GM08714 (cell line): ENCODE data around the gene SLC36A1.

Source experiments
- H3K4me3 ChIP-seq: fragments of 200-500 bp; sonication (Bioruptor generic); 2 replicates; pipeline ENCODE4 v1.5.1; 2014; ENCODE audit warnings: mild to moderate bottlenecking, low read length, inconsistent platforms
- ZNF274 ChIP-seq: IDR thresholded peaks from 2 replicates; pipeline ENCODE4 v1.6.1; 2012; ENCODE audit warnings: mild to moderate bottlenecking, low read depth, low read length

SLC36A1 gene

DNA sequence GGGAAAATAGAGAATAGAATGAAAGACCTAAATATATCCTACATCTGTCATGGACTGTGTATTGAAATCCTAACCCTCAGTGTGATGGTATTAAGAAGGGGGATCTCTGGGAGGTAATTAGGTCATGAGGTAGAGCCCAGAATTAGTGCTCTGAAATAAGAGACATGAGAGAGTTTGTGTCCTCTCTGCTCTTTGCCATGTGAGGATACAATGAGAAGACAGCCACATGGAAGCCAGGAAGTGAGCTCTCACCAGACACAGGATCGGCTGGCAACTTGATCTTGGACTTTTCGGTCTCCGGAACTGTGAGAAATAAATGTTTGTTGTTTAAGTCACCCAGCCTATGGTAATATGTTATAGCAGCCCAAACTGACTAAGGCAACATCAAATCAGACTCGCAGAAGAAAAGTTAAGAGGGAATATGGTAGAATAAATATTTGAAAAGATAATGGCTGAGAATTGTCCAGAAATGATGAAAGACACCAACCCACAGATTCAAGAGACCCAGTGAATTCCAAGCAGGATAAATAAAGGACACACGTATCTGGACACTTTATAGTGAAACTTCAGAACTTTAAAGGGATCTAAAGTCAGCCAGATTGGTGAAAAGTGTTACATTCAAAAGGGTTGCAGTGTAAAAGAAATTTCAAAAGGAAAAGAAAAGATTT, 12.7 kb upstream of the SLC36A1 start:
- TF ChIP-seq ZNF274: no peak
- no peak overlapping the region for H3K4me3 ChIP-seq

DNA sequence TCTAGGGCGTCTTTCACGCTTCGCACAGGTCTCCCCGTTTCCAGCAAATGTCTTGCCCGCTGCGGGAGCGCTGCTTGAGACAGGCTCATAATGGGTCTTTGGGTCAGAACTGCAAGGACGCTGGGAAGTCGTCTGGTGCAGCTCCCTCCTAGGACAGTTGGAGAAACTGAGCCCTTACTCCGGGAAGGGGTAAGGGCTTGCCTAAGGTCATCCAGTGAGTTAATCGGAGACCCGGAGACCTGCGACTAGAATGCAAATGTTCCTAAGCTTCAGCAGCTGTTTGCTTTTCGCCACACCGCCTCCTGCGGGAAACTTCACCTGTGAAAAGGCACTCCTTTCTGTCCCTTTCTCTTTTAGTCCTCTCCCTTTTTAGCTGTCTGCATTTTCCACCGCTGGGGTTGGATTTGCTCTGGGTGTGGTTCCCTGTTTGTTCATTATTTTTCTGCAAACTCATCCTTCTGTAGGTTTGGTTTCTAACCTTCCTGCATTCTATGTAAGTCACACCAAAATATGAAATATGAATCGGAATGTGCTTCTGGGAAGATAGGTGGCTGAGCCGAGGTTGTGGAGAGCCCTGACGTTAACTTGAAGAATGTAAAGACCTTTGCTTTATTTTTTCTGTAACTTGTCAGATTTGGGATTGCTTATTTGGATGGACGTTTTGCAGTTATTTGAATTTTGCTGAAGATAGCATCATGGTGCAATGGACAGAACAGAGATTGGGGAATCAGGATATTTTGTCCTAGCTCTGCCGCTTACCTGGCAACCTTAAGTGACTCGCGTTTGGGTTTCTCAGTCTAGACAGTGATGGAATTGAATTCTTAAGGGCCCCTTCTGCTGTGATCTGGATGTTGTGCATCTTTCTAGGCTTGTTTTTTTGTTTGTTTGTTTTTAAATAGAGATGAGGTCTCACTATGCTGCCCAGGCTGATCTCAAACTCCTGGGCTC, 909 bp downstream of the SLC36A1 start:
- TF ChIP-seq ZNF274: no peak
- peak overlapping the region; percentile 83 for H3K4me3 ChIP-seq

DNA sequence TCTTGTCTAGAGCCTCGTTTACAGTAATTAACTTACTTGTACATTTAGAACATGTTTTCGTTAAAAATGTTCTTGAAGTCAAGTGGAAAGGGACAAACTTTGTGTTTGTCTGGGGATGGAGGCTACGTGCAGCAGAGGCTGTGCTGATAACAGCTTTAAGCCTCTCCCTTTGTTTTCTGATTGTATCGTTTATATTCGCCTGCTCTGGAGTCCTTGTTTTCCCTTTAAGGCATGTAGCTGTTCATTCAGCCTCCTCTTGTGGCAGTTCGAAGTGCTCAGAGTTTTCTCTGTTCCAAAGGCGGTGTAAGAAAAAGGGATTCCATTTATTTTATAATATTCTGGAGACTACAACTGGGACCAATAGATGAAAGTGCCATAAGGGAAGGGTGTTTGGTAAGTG, 1.9 kb downstream of the SLC36A1 start:
- no peak overlapping the region for H3K4me3 ChIP-seq
- no peak for TF ChIP-seq ZNF274

DNA sequence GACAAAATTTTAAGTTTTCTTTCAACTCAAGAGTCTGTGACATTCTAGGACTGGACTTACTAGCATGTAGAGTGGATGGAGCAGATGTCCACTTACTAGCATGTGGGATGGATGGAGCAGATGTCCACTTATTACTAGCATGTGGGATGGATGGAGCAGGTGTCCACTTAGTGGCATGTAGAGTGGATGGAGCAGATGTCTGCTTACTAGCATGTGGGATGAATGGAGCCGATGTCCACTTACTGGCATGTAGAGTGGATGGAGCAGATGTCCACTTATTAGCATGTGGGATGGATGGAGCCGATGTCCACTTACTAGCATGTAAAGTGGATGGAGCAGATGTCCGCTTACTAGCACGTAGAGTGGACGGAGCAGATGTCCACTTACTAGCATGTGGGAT, 2.4 kb downstream of the SLC36A1 start:
- no peak for TF ChIP-seq ZNF274
- H3K4me3 ChIP-seq: no peak overlapping the region

DNA sequence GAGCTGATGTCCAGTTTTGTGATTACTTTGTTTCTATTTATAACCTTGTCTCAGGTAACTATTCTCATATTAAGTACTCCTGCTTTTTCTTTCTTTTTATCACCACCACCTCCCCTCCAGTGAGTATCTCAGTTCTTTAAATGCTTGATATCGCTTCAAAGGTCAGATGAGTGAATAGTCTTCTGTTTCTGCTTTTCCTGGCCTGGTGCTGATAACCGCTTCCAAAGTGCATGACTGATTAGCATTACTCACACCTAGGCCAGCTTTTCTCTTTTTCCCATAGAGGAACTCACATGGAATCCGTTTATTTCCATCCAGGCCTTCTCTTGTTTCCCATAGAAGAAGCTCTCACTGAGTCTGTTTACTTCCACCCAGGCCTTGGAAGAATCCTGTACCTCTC, 3.2 kb downstream of the SLC36A1 start:
- no peak for TF ChIP-seq ZNF274
- H3K4me3 ChIP-seq: no peak overlapping the region

GRCh38 chr5:151451626-151452520, 4.5 kb downstream of the SLC36A1 start:
- H3K4me3 ChIP-seq: no peak overlapping the region
- TF ChIP-seq ZNF274: no peak

DNA sequence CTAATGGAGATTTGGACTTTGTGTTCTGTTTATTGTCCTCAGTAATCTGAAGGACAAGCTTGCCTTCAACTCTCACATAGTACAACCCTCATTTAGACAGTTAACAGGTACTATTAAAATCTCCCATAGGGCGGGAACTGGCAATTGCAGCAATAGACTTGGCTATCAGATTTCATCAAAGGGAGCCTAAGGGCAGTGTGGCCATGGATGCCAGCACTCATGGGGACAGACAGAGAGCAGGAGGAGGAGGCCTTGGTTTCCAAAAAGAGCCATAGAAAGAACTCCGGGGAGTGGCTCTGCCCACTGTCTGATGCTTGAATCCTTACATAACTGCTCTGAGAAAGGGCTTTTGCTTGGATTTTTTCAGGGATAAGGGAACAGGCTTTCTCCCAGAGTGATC, 6.8 kb downstream of the SLC36A1 start:
- TF ChIP-seq ZNF274: no peak
- H3K4me3 ChIP-seq: no peak overlapping the region

DNA sequence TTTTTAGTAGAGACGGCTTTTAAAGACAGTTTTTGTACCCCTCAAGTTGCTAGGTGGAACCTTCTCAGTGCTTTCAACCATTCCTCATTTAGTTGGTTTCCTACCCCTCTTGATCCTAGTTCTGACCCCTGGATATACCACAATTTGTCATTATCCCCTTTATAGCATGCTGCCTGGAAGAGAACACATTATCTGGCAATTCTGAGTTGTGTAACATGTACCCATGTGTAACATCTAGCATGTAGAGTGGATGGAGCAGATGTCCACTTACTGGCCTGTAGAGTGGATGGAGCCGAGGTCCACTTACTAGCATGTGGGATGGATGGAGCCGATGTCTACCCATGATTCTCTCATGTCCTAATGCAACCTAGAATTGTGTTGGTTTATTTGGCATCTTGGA, 7.5 kb downstream of the SLC36A1 start:
- no peak for TF ChIP-seq ZNF274
- H3K4me3 ChIP-seq: no peak overlapping the region

DNA sequence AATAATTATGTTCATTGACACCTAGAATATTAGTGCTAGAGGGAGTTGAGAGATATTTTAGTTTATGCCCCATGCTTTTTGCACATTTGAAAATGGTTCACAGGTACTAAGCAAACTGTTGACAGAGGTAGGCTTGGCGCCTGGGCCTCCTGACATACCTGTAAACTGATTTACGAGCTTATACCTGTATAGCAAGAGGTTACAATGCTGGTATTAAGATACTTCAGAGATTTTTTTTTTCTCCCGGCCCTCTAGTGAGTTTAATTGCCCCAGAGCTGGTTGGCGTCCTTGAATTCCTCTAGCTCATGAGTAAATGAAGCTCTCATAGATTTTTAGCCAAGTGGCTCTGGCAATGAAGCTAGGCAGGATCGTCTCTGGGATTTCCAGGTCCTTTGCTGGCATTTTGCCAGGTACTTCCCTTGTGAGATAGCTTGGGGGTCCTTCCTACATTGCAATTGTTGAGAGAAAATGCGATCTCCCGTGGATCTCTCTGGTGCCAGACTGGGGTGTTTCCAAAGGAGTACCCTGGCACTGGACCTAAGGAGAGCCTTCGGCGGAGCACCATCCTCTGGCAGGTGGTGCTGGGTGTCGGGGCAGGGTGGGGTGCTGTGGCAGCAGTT, 9.0 kb downstream of the SLC36A1 start:
- no peak overlapping the region for H3K4me3 ChIP-seq
- no peak for TF ChIP-seq ZNF274

GRCh38 chr5:151458314-151458713, 10.9 kb downstream of the SLC36A1 start:
- TF ChIP-seq ZNF274: no peak
- no peak overlapping the region for H3K4me3 ChIP-seq

DNA sequence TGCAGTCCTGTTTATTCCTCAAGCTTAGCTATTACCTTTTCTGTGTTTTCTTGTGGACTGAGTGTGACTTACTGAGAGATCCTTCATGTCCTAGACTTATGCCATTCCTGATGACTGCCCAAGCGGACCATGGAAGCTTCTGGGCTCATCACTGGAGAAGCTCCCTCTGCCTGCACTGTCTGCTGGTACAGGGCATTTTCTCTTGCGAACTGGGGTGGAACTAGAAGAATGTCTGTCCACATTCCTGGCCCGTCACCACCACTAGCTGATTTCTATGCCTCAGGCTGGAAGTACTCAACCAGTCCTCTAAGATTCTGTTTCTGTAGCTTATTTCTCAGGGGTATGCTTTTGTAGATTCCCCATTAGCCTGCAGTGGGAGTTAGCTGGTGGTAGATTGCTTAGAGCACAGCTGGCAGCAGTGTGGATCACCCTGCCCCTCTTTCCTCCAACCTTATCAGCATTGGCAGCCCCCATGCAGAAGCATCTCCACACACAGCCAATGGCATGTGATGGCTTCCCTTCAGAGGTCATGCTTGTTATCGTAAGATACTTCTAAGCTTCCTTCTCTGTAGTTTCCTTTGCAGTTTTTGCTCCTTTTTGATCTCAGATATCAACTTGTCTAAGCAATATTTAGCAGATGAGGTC, 12.4 kb downstream of the SLC36A1 start:
- no peak for TF ChIP-seq ZNF274
- H3K4me3 ChIP-seq: no peak overlapping the region

- TF ChIP-seq ZNF274: no peak
Measured at GRCh38 chr5:151461312-151461711, 13.9 kb downstream of the SLC36A1 start.

GRCh38 chr5:151463137-151464029, 16.0 kb downstream of the SLC36A1 start:
- H3K4me3 ChIP-seq: no peak overlapping the region
- TF ChIP-seq ZNF274: no peak

More at GRCh38 chr5:151461312-151461711, 13.9 kb downstream of the SLC36A1 start:
- no peak overlapping the region for H3K4me3 ChIP-seq
